SK-N-SH (cell line): Measurements from ENCODE around the gene ST7. TPM values are rescaled to one million over a fixed set of nuclear protein-coding genes. Genes with fewer than 3 reads are reported as not detected.
A peak's percentile ranks its signal among the peaks of the same experiment; 100 is the strongest.

Source experiments
- CHD2 ChIP-seq: fragments of 150-350 bp; IDR thresholded peaks from 2 replicates; pipeline ENCODE4 v1.6.1; 2018; ENCODE audit warnings: low read length; ENCODE audit not compliant: partially characterized antibody
- CTCF ChIP-seq: fragments of 200-600 bp; sonication (generic); IDR thresholded peaks from 2 replicates; pipeline ENCODE4 v1.6.1; 2017; ENCODE audit warnings: antibody characterized with exemption, mild to moderate bottlenecking, moderate library complexity
- ELF1 ChIP-seq: IDR thresholded peaks from 2 replicates; pipeline ENCODE4 v1.4.0; 2012
- EP300 ChIP-seq, 2 experiments: IDR thresholded peaks; 2 replicates each; pipeline versions ENCODE4 v1.4.0 to v1.6.1; 2012; ENCODE audit warnings: borderline replicate concordance in 1 of 2, low read depth in 1 of 2, low read length in 1 of 2
- FOSL2 ChIP-seq: IDR thresholded peaks from 2 replicates; pipeline ENCODE4 v1.4.0; 2012; ENCODE audit warnings: low read depth, mild to moderate bottlenecking, moderate library complexity, borderline replicate concordance
- FOXM1 ChIP-seq: IDR thresholded peaks from 2 replicates; pipeline ENCODE4 v1.4.0; 2012; ENCODE audit warnings: low read depth, mild to moderate bottlenecking
- JUND ChIP-seq: IDR thresholded peaks from 2 replicates; pipeline ENCODE4 v1.4.0; 2012
- MEF2A ChIP-seq: IDR thresholded peaks from 2 replicates; pipeline ENCODE4 v1.4.0; 2012; ENCODE audit warnings: low read depth, borderline replicate concordance
- NFIC ChIP-seq: IDR thresholded peaks from 2 replicates; pipeline ENCODE4 v1.4.0; 2012; ENCODE audit warnings: borderline replicate concordance
- PBX3 ChIP-seq: IDR thresholded peaks from 2 replicates; pipeline ENCODE4; 2012
- RAD21 ChIP-seq: IDR thresholded peaks from 2 replicates; pipeline ENCODE4 v1.6.1; 2012; ENCODE audit warnings: mild to moderate bottlenecking, low read length
- REST ChIP-seq: IDR thresholded peaks from 2 replicates; pipeline ENCODE4 v1.6.1; 2012; ENCODE audit warnings: mild to moderate bottlenecking, low read depth, low read length, moderate library complexity
- RXRA ChIP-seq: IDR thresholded peaks from 2 replicates; pipeline ENCODE4 v1.4.0; 2012; ENCODE audit warnings: low read depth, mild to moderate bottlenecking, borderline replicate concordance
- SIN3A ChIP-seq: IDR thresholded peaks from 2 replicates; pipeline ENCODE4 v1.6.1; 2012; ENCODE audit warnings: low read depth, mild to moderate bottlenecking, low read length, moderate library complexity, borderline replicate concordance
- TCF12 ChIP-seq: IDR thresholded peaks from 2 replicates; pipeline ENCODE4 v1.4.0; 2012
- TEAD4 ChIP-seq: IDR thresholded peaks from 2 replicates; pipeline ENCODE4 v1.4.0; 2012; ENCODE audit warnings: mild to moderate bottlenecking, borderline replicate concordance; ENCODE audit not compliant: insufficient read depth
- polyA plus RNA-seq, 3 experiments: library from polyadenylated mRNA; depleted of rRNA; stranded (reverse); fragments of >200 nt; gene quantifications; 2 replicates each; pipeline ENCODE4 v1.2.3, GENCODE V29; 2012
- TF ChIP-seq, protein P1 (sequence below): fragments of 150-350 bp; IDR thresholded peaks from 2 replicates; pipeline ENCODE4 v1.6.1; 2017; ENCODE audit warnings: antibody characterized with exemption, low read length, low read depth, borderline replicate concordance
- TF ChIP-seq, protein P2 (sequence below): IDR thresholded peaks from 2 replicates; pipeline ENCODE4 v1.4.0; 2012; ENCODE audit warnings: low read depth, borderline replicate concordance

ST7 gene
- polyA plus RNA-seq, 1 of the 3 experiments (the other 2 are of a cell fraction): 23.5 TPM

GRCh38 chr7:117158941-117159697 is 205.8 kb downstream of the ST7 start (continued):
- TF ChIP-seq REST (no peak), RAD21 (no peak), FOSL2 (no peak), CTCF (no peak), TEAD4 (no peak; the same call in 1 of the 2 replicates), NFIC (peak; percentile 39; the same call in 1 of the 2 replicates), SIN3A (no peak), PBX3 (peak; percentile 63; the same call in 1 of the 2 replicates), RXRA (0 out of 2 replicates have a peak, but pooled peaks have one; percentile 42), CHD2 (peak; percentile 48), TCF12 (peak; percentile 64), MEF2A (no peak), ELF1 (no peak; the same call in 1 of the 2 replicates), FOXM1 (no peak), EP300 (IDR thresholded peaks at IDR 0.05; ENCODE audit: borderline replicate concordance in 1 of 2, low read depth in 1 of 2, low read length in 1 of 2) (peak; percentile 27 to 59), JUND (peak; percentile 26)
- TF ChIP-seq, protein P1, sequence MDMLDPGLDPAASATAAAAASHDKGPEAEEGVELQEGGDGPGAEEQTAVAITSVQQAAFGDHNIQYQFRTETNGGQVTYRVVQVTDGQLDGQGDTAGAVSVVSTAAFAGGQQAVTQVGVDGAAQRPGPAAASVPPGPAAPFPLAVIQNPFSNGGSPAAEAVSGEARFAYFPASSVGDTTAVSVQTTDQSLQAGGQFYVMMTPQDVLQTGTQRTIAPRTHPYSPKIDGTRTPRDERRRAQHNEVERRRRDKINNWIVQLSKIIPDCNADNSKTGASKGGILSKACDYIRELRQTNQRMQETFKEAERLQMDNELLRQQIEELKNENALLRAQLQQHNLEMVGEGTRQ: no peak
- TF ChIP-seq, protein P2, sequence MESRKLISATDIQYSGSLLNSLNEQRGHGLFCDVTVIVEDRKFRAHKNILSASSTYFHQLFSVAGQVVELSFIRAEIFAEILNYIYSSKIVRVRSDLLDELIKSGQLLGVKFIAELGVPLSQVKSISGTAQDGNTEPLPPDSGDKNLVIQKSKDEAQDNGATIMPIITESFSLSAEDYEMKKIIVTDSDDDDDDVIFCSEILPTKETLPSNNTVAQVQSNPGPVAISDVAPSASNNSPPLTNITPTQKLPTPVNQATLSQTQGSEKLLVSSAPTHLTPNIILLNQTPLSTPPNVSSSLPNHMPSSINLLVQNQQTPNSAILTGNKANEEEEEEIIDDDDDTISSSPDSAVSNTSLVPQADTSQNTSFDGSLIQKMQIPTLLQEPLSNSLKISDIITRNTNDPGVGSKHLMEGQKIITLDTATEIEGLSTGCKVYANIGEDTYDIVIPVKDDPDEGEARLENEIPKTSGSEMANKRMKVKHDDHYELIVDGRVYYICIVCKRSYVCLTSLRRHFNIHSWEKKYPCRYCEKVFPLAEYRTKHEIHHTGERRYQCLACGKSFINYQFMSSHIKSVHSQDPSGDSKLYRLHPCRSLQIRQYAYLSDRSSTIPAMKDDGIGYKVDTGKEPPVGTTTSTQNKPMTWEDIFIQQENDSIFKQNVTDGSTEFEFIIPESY: no peak
